ENCODE results near the gene MCRS1.

Gene MCRS1

GRCh38 chr12:49557187-49557916 lies 10.6 kb downstream of the MCRS1 start:
- H3F3A ChIP-seq (ENCODE audit: control insufficient read depth, insufficient read depth): peaks cover 2% of the 10 kb centered on the region; the same call in 1 of the 2 replicates
- H4K20me1 ChIP-seq (ENCODE audit: control insufficient read depth, insufficient read depth, low read depth, low read length): no peaks in the 10 kb centered on the region
- no peak overlapping the region for H3K4me2 ChIP-seq (ENCODE audit: low read length)
- peaks cover 40% of the 10 kb centered on the region for H3K36me3 ChIP-seq (ENCODE audit: control insufficient read depth, low read length)
- H3K79me2 ChIP-seq (ENCODE audit: control insufficient read depth, low read length): no peaks in the 10 kb centered on the region
- TF ChIP-seq CTCF (IDR thresholded peaks at IDR 0.05; ENCODE audit: low read depth, low read length, poor library complexity, severe bottlenecking): no peak
- no peak for TF ChIP-seq EZH2phosphoT487 (IDR thresholded peaks at IDR 0.05; ENCODE audit: borderline replicate concordance, low read length)
- no peak overlapping the region for H3K27ac ChIP-seq (ENCODE audit: low read depth, low read length)
- H3K4me3 ChIP-seq (ENCODE audit: low read length): no peak overlapping the region
- no peaks in the 10 kb centered on the region for H3K9me3 ChIP-seq (ENCODE audit: control insufficient read depth, insufficient read depth, low read length)
- H3K27me3 ChIP-seq (ENCODE audit: control insufficient read depth, low read length): no peaks in the 10 kb centered on the region
- no peaks in the 10 kb centered on the region for H3K9me2 ChIP-seq (replicated peaks; ENCODE audit: control insufficient read depth, low read length)
- peaks cover 12% of the 10 kb centered on the region for H3K4me1 ChIP-seq (ENCODE audit: control insufficient read depth, low read length)

- no peak overlapping the region for H3K27ac ChIP-seq (ENCODE audit: low read depth, low read length)
- peaks cover 19% of the 10 kb centered on the region for H3K4me1 ChIP-seq (ENCODE audit: control insufficient read depth, low read length)
- H3K9me2 ChIP-seq (replicated peaks; ENCODE audit: control insufficient read depth, low read length): no peaks in the 10 kb centered on the region
- no peak for TF ChIP-seq EZH2phosphoT487 (IDR thresholded peaks at IDR 0.05; ENCODE audit: borderline replicate concordance, low read length)
- no peaks in the 10 kb centered on the region for H3K27me3 ChIP-seq (ENCODE audit: control insufficient read depth, low read length)
- H3K9me3 ChIP-seq (ENCODE audit: control insufficient read depth, insufficient read depth, low read length): no peaks in the 10 kb centered on the region
- H3K4me2 ChIP-seq (ENCODE audit: low read length): no peak overlapping the region
- H4K20me1 ChIP-seq (ENCODE audit: control insufficient read depth, insufficient read depth, low read depth, low read length): no peaks in the 10 kb centered on the region
- H3K4me3 ChIP-seq (ENCODE audit: low read length): no peak overlapping the region
- peaks cover 32% of the 10 kb centered on the region for H3K36me3 ChIP-seq (ENCODE audit: control insufficient read depth, low read length)
- 0 out of 2 replicates have a peak, but pooled peaks cover 2% of the 10 kb centered on the region for H3F3A ChIP-seq (ENCODE audit: control insufficient read depth, insufficient read depth)
- no peaks in the 10 kb centered on the region for H3K79me2 ChIP-seq (ENCODE audit: control insufficient read depth, low read length)
Observed at GRCh38 chr12:49556391-49557186, 11.4 kb downstream of the MCRS1 start.

GRCh38 chr12:49555631-49556390 lies 12.1 kb downstream of the MCRS1 start:
- no peaks in the 10 kb centered on the region for H3K9me3 ChIP-seq (ENCODE audit: control insufficient read depth, insufficient read depth, low read length)
- TF ChIP-seq EZH2phosphoT487 (IDR thresholded peaks at IDR 0.05; ENCODE audit: borderline replicate concordance, low read length) (no peak), CTCF (IDR thresholded peaks at IDR 0.05; ENCODE audit: low read depth, low read length, poor library complexity, severe bottlenecking) (no peak)
- peaks cover 27% of the 10 kb centered on the region for H3K36me3 ChIP-seq (ENCODE audit: control insufficient read depth, low read length)
- H4K20me1 ChIP-seq (ENCODE audit: control insufficient read depth, insufficient read depth, low read depth, low read length): no peaks in the 10 kb centered on the region
- no peak overlapping the region for H3K4me2 ChIP-seq (ENCODE audit: low read length)
- H3K27me3 ChIP-seq (ENCODE audit: control insufficient read depth, low read length): no peaks in the 10 kb centered on the region
- H3F3A ChIP-seq (ENCODE audit: control insufficient read depth, insufficient read depth): 0 out of 2 replicates have a peak, but pooled peaks cover 2% of the 10 kb centered on the region
- no peak overlapping the region for H3K27ac ChIP-seq (ENCODE audit: low read depth, low read length)
- H3K9me2 ChIP-seq (replicated peaks; ENCODE audit: control insufficient read depth, low read length): no peaks in the 10 kb centered on the region
- H3K4me3 ChIP-seq (ENCODE audit: low read length): no peak overlapping the region
- no peaks in the 10 kb centered on the region for H3K79me2 ChIP-seq (ENCODE audit: control insufficient read depth, low read length)
- H3K4me1 ChIP-seq (ENCODE audit: control insufficient read depth, low read length): peaks cover 21% of the 10 kb centered on the region

All from DOHH2 (cell line).